ENCODE results near the gene SRGAP3. TPM values are rescaled to one million over a fixed set of nuclear protein-coding genes. Genes with fewer than 3 reads are reported as not detected.

Gene SRGAP3
- total RNA-seq, 1 experiment from 2014 or later = 17.9 TPM

GRCh38 chr3:9201955-9202354 is 47.5 kb downstream of the SRGAP3 start:
- no peaks in the 10 kb centered on the region for H3K36me3 Mint-ChIP-seq
- no peaks in the 10 kb centered on the region for H3K9me3 Mint-ChIP-seq
- ChIA-PET POLR2A (interaction anchor here (0.5 kb wide), 1 partner anchor 187 kb away, joined by 3 read pairs; no protein-coding TSS in a partner anchor), CTCF (interaction anchor here (0.9 to 2.2 kb wide), 6 partner anchors 23 to 215 kb away, joined by 3 to 4 read pairs (median 4); partner anchors contain the start of gene SRGAP3)
- TF ChIP-seq GRHL2 (CRISPR knock-in tag; IDR thresholded peaks at IDR 0.05; ENCODE audit: insufficient replicate concordance, severe bottlenecking) = no peak
- no peak for TF ChIP-seq MLX (CRISPR knock-in tag; IDR thresholded peaks at IDR 0.05)
- no peak for TF ChIP-seq E2F1 (CRISPR knock-in tag; IDR thresholded peaks at IDR 0.05)
- TF ChIP-seq TEAD1 (CRISPR knock-in tag; IDR thresholded peaks at IDR 0.05) = no peak
- no peak for TF ChIP-seq ZNF396 (CRISPR knock-in tag; IDR thresholded peaks at IDR 0.05; ENCODE audit: borderline replicate concordance)
- TF ChIP-seq ATF6 (CRISPR knock-in tag; IDR thresholded peaks at IDR 0.05) = no peak
- TF ChIP-seq KAT7 (CRISPR knock-in tag; IDR thresholded peaks at IDR 0.05; ENCODE audit: borderline replicate concordance) = no peak
- no peak for TF ChIP-seq MYBL2 (CRISPR knock-in tag; IDR thresholded peaks at IDR 0.05)
- no peak for TF ChIP-seq ETV6 (CRISPR knock-in tag; IDR thresholded peaks at IDR 0.05)
- no peak for TF ChIP-seq RELA (CRISPR knock-in tag; IDR thresholded peaks at IDR 0.05; ENCODE audit: borderline replicate concordance)
- TF ChIP-seq AR (CRISPR knock-in tag; IDR thresholded peaks at IDR 0.05) = no peak
- TF ChIP-seq HMGXB4 (CRISPR knock-in tag; IDR thresholded peaks at IDR 0.05) = no peak
- TF ChIP-seq NFYB (CRISPR knock-in tag; conservative IDR thresholded peaks at IDR 0.05; ENCODE audit: low read depth) = no peak
- TF ChIP-seq STAT6 (CRISPR knock-in tag; conservative IDR thresholded peaks at IDR 0.05; ENCODE audit: low read depth) = no peak
- no peak for TF ChIP-seq E2F4 (CRISPR knock-in tag; IDR thresholded peaks at IDR 0.05; ENCODE audit: borderline replicate concordance, low read depth)
- no peaks in the 10 kb centered on the region for H3K27me3 Mint-ChIP-seq (ENCODE audit: low read depth)
- peaks cover 53% of the 10 kb centered on the region for H3K4me1 Mint-ChIP-seq
- H3K27ac Mint-ChIP-seq = no peak overlapping the region
- no peak for ATAC-seq
- DNase-seq (ENCODE audit: low spot score) = no peak
- H3K4me3 Mint-ChIP-seq = no peak overlapping the region

All from WTC11 (cell line).